Neural cell (in vitro differentiated cells): ENCODE measurements around the gene GNG13.

Experiments
- CTCF ChIP-seq: fragments of 450-650 bp; IDR thresholded peaks from 2 replicates; pipeline ENCODE4 v1.5.1; 2014; ENCODE audit warnings: antibody characterized with exemption, mild to moderate bottlenecking, moderate library complexity; ENCODE audit not compliant: poor library complexity, severe bottlenecking
- EP300 ChIP-seq: fragments of 450-650 bp; conservative IDR thresholded peaks from 2 replicates; pipeline ENCODE4 v1.6.1; 2014; ENCODE audit warnings: antibody characterized with exemption, mild to moderate bottlenecking, moderate library complexity; ENCODE audit not compliant: poor library complexity, severe bottlenecking

DNA sequence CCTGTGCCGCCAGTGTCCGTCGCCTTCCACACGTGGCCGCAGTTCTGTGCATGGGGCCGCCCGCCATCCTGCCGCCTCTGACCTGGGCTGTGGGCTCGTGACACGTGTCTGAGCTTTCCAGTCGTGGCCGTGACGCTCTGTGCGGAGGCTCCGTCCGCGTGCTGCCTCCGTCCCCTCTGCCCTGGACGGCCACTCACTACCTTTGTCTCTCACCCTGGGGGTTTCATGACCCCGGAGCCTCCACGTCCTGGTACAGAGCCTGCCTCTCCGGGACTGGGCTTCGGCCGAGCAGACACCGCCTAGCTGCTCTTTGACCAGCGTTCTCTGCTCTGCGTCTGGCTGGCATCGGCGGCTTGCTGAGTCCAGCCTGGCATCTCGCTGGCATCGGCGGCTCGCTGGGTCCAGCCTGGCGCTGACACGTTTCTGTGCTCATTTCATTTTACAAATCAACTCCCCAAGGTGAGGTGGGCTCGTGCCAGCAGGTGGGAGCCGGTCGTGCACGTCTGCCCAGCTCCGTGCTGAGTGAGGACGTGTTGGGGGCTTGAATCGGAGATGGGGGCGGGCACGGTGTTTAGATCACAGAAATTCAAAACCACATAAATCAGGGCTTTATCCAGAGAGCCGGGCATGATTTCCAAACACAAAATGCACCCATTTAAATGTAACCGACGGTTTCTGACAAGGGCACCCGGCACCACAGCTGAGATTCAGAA, 44.3 kb upstream of the GNG13 start:
- TF ChIP-seq CTCF (no peak), EP300 (no peak)
